Measurements from ENCODE around the gene SPATS2. TPM values are rescaled to one million over a fixed set of nuclear protein-coding genes. Genes with fewer than 3 reads are reported as not detected.

The SPATS2 gene
- total RNA-seq, 1 donor from 2014 or later, result 43.9 TPM

- no peak overlapping the region for H3K4me3 Mint-ChIP-seq (ENCODE audit: unreplicated experiment)
These were observed 48.3 kb downstream of the SPATS2 start for GRCh38 chr12:49415521-49415970.

DNA sequence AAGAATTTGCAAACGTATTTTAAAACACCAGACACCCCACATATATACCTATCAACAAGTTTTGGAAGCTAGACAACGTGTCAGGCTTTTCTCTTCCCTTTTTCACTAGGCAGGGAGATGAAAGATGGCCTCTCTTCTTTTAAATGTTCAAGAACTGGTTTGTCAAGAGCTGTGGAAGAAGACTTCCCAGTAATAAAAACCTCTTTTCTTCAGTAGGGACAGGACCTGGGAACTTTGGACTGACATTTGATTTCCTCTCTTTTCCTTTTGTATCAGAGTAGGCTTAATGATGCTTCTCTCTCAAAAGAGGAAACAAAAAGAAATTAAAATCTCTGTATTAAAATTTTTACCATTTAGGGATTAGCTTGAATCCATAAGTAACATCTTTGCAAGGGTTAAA, 49.6 kb downstream of the SPATS2 start:
- Mint-ChIP-seq H3K36me3 (ENCODE audit: unreplicated experiment) (no peaks in the 10 kb centered on the region), H3K9me3 (ENCODE audit: unreplicated experiment) (no peaks in the 10 kb centered on the region), H3K4me3 (ENCODE audit: unreplicated experiment) (no peak overlapping the region), H3K27ac (ENCODE audit: unreplicated experiment) (no peak overlapping the region), H3K4me1 (ENCODE audit: low read depth, unreplicated experiment) (no peaks in the 10 kb centered on the region), H3K27me3 (ENCODE audit: unreplicated experiment) (no peaks in the 10 kb centered on the region)
- DNase-seq, result no peak
- TF ChIP-seq CTCF (IDR thresholded peaks at IDR 0.05; ENCODE audit: partially characterized antibody, unreplicated experiment), result no peak

More at GRCh38 chr12:49415521-49415970, 48.3 kb downstream of the SPATS2 start:
- no peaks in the 10 kb centered on the region for H3K9me3 Mint-ChIP-seq (ENCODE audit: unreplicated experiment)
- no peak overlapping the region for H3K27ac Mint-ChIP-seq (ENCODE audit: unreplicated experiment)
- TF ChIP-seq CTCF (IDR thresholded peaks at IDR 0.05; ENCODE audit: partially characterized antibody, unreplicated experiment), result no peak
- H3K27me3 Mint-ChIP-seq (ENCODE audit: unreplicated experiment), result no peaks in the 10 kb centered on the region
- no peaks in the 10 kb centered on the region for H3K36me3 Mint-ChIP-seq (ENCODE audit: unreplicated experiment)
- no peak for DNase-seq
- no peaks in the 10 kb centered on the region for H3K4me1 Mint-ChIP-seq (ENCODE audit: low read depth, unreplicated experiment)

GRCh38 chr12:49417558-49417957, 50.3 kb downstream of the SPATS2 start:
- DNase-seq, result no peak
- Mint-ChIP-seq H3K27me3 (ENCODE audit: unreplicated experiment) (no peaks in the 10 kb centered on the region), H3K27ac (ENCODE audit: unreplicated experiment) (no peak overlapping the region), H3K4me3 (ENCODE audit: unreplicated experiment) (no peak overlapping the region), H3K9me3 (ENCODE audit: unreplicated experiment) (no peaks in the 10 kb centered on the region), H3K4me1 (ENCODE audit: low read depth, unreplicated experiment) (no peaks in the 10 kb centered on the region), H3K36me3 (ENCODE audit: unreplicated experiment) (no peaks in the 10 kb centered on the region)
- TF ChIP-seq CTCF (IDR thresholded peaks at IDR 0.05; ENCODE audit: partially characterized antibody, unreplicated experiment), result no peak

- Mint-ChIP-seq H3K4me3 (ENCODE audit: unreplicated experiment) (no peak overlapping the region), H3K27me3 (ENCODE audit: unreplicated experiment) (no peaks in the 10 kb centered on the region), H3K4me1 (ENCODE audit: low read depth, unreplicated experiment) (no peaks in the 10 kb centered on the region), H3K36me3 (ENCODE audit: unreplicated experiment) (no peaks in the 10 kb centered on the region), H3K9me3 (ENCODE audit: unreplicated experiment) (no peaks in the 10 kb centered on the region), H3K27ac (ENCODE audit: unreplicated experiment) (no peak overlapping the region)
- no peak for DNase-seq
- TF ChIP-seq CTCF (IDR thresholded peaks at IDR 0.05; ENCODE audit: partially characterized antibody, unreplicated experiment), result no peak
These were observed 53.3 kb downstream of the SPATS2 start for GRCh38 chr12:49420556-49420955.

GRCh38 chr12:49422114-49422513, 54.9 kb downstream of the SPATS2 start:
- TF ChIP-seq CTCF (IDR thresholded peaks at IDR 0.05; ENCODE audit: partially characterized antibody, unreplicated experiment), result no peak
- Mint-ChIP-seq H3K36me3 (ENCODE audit: unreplicated experiment) (peaks cover 4% of the 10 kb centered on the region), H3K27ac (ENCODE audit: unreplicated experiment) (no peak overlapping the region), H3K27me3 (ENCODE audit: unreplicated experiment) (peaks cover 3% of the 10 kb centered on the region), H3K4me1 (ENCODE audit: low read depth, unreplicated experiment) (no peaks in the 10 kb centered on the region), H3K4me3 (ENCODE audit: unreplicated experiment) (no peak overlapping the region), H3K9me3 (ENCODE audit: unreplicated experiment) (no peaks in the 10 kb centered on the region)
- no peak for DNase-seq
